Esophagus squamous epithelium (tissue), 4 donors: ENCODE measurements around the gene VTN.

Experiments
- POLR2A ChIP-seq, 4 donors: fragments of 450-650 bp; IDR thresholded peaks; one replicate each; pipeline ENCODE4 v1.6.1; 2017; ENCODE audit warnings: antibody characterized with exemption in 4 of 4, mild to moderate bottlenecking in 4 of 4, moderate library complexity in 3 of 4
- TF ChIP-seq, protein P1 (sequence below), 6 experiments: fragments of 450-650 bp in 4 of 6; fragments of 200-600 bp in 2 of 6; sonication (generic) in 2 of 6; IDR thresholded peaks; one replicate each; pipeline ENCODE4 v1.5.1; 2016 to 2019; ENCODE audit warnings: antibody characterized with exemption in 6 of 6, mild to moderate bottlenecking in 4 of 6, moderate library complexity in 4 of 6

GRCh38 chr17:28392491-28392890 lies 22.4 kb upstream of the VTN start:
- TF ChIP-seq, protein P1, sequence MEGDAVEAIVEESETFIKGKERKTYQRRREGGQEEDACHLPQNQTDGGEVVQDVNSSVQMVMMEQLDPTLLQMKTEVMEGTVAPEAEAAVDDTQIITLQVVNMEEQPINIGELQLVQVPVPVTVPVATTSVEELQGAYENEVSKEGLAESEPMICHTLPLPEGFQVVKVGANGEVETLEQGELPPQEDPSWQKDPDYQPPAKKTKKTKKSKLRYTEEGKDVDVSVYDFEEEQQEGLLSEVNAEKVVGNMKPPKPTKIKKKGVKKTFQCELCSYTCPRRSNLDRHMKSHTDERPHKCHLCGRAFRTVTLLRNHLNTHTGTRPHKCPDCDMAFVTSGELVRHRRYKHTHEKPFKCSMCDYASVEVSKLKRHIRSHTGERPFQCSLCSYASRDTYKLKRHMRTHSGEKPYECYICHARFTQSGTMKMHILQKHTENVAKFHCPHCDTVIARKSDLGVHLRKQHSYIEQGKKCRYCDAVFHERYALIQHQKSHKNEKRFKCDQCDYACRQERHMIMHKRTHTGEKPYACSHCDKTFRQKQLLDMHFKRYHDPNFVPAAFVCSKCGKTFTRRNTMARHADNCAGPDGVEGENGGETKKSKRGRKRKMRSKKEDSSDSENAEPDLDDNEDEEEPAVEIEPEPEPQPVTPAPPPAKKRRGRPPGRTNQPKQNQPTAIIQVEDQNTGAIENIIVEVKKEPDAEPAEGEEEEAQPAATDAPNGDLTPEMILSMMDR (IDR thresholded peaks at IDR 0.05): no peak
- no peak for TF ChIP-seq POLR2A (IDR thresholded peaks at IDR 0.05)
